Adipocyte (in vitro differentiated cells): ENCODE measurements around the gene GABRD.

ENCODE experiments used
- DNase-seq: peaks from one replicate; pipeline ENCODE4 v3.0.0-alpha.2; 2015; ENCODE audit warnings: low read depth
- H3K27me3 ChIP-seq: replicated peaks from 2 replicates; pipeline ENCODE4 v1.7.0; 2013; ENCODE audit warnings: mild to moderate bottlenecking, low read length, moderate library complexity; ENCODE audit not compliant: control insufficient read depth, insufficient read depth
- H3K36me3 ChIP-seq: 2 replicates; pipeline ENCODE4 v1.7.0; 2013; ENCODE audit warnings: low read length, mild to moderate bottlenecking, moderate library complexity; ENCODE audit not compliant: control insufficient read depth, insufficient read depth, severe bottlenecking
- H3K4me1 ChIP-seq: 2 replicates; pipeline ENCODE4 v1.7.0; 2013; ENCODE audit warnings: mild to moderate bottlenecking, low read length, moderate library complexity; ENCODE audit not compliant: control insufficient read depth, insufficient read depth
- H3K4me3 ChIP-seq: 2 replicates; pipeline ENCODE4 v1.7.0; 2013; ENCODE audit warnings: mild to moderate bottlenecking, low read length, moderate library complexity
- H3K9ac ChIP-seq: 2 replicates; pipeline ENCODE4 v1.7.0; 2013; ENCODE audit warnings: mild to moderate bottlenecking, low read length, moderate library complexity
- H3K9me3 ChIP-seq: 2 replicates; pipeline ENCODE4 v1.7.0; 2013; ENCODE audit warnings: mild to moderate bottlenecking, low read length, moderate library complexity; ENCODE audit not compliant: control insufficient read depth

Gene GABRD

DNA sequence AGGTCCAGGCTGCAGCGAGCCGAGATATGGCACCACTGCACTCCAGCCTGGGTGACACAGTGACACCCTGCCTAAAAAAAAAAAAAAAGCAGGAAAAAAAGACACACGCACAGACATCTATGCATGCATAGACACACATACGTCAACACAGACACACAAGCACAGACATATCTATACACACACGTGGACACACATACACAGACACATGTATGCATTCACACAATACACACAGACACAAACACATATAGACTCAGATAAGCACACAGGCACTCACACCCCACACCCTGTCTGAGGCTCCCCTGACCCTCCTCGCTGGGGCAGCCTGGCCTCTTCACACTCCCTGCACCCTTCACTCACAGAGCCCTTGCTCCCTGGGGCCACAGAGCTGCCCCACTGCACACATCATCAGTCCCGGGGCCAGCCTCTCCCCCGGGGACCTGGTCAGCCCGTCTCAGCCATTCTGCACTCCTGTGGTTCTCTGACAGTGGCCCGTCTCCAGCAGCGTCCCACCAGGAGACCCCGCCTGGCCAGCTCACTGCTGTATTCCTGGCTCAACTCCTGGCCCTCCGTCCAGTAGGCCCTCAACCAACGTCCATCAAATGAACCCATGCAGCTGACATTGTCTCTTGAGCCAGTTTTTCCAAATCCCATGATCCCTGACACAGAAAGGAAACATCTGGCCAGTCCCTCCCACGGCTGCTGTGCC lies 26.5 kb downstream of the GABRD start:
- no peak overlapping the region for H3K4me3 ChIP-seq
- peaks cover 42% of the 10 kb centered on the region for H3K27me3 ChIP-seq
- DNase-seq, result no peak
- H3K9ac ChIP-seq, result peak overlapping the region; percentile 47
- H3K4me1 ChIP-seq, result peaks cover 17% of the 10 kb centered on the region
- H3K9me3 ChIP-seq, result no peaks in the 10 kb centered on the region
- H3K36me3 ChIP-seq, result no peaks in the 10 kb centered on the region

GRCh38 chr1:2046174-2046917 lies 27.2 kb downstream of the GABRD start:
- H3K4me3 ChIP-seq, result no peak overlapping the region
- peaks cover 37% of the 10 kb centered on the region for H3K27me3 ChIP-seq
- peaks cover 17% of the 10 kb centered on the region for H3K4me1 ChIP-seq
- H3K9ac ChIP-seq, result no peak overlapping the region
- DNase-seq, result peak; percentile 42
- H3K36me3 ChIP-seq, result no peaks in the 10 kb centered on the region
- H3K9me3 ChIP-seq, result no peaks in the 10 kb centered on the region

- DNase-seq, result no peak
- Histone ChIP-seq H3K4me3 (no peak overlapping the region), H3K36me3 (no peaks in the 10 kb centered on the region), H3K27me3 (peaks cover 36% of the 10 kb centered on the region), H3K9ac (no peak overlapping the region), H3K9me3 (no peaks in the 10 kb centered on the region), H3K4me1 (peaks cover 17% of the 10 kb centered on the region)
Measured at GRCh38 chr1:2046953-2047748, 28.0 kb downstream of the GABRD start.

DNA sequence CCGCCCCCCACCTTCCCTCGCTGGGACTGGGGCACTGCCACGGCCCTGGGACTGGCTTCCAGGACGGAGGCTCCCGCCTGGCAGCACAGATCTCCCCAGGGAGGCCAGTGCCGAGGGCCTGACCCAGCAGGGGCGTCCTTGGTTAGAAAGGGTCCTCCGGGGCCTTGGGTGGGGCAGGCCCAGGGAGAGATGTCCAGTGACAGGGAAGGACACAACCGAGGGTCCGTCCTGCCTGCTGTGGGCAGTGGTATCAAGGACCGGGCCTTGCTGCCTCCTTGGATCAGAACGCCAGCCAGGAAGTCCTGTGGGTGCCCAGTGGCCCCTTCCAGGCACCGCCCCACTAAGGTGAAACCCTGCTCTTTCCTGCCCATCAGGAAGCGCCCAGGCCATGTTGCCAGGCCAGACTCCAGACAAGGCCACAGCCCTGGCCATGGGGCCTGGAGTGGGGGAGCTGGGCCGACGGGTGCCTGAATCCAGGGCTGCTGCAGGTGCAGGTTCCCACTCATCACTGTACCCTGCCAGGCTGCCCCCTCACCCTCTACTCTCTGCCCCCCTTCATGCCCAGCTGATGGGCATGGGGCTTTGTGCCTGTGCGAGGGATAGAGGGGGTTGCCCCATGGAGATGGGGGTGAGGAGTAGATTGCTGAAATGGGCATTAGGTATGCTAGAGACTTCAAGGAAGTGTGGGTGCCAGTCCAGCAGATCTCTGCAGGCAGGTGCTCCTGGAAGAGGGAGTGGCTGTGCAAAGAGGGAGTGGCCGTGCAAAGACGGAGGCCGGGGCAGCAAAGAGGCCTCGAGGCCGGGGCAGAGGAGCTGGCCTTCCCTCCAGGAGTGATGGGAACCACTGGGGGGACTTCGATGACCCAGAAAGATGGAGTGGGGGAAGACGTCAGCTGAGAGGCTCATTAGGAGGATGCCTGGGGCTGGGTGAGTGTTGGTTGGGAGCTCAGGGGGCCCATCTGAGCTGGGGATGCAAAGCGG lies 28.9 kb downstream of the GABRD start:
- H3K9me3 ChIP-seq, result no peaks in the 10 kb centered on the region
- no peak for DNase-seq
- peaks cover 40% of the 10 kb centered on the region for H3K27me3 ChIP-seq
- no peak overlapping the region for H3K4me3 ChIP-seq
- no peak overlapping the region for H3K9ac ChIP-seq
- peaks cover 17% of the 10 kb centered on the region for H3K4me1 ChIP-seq
- no peaks in the 10 kb centered on the region for H3K36me3 ChIP-seq

DNA sequence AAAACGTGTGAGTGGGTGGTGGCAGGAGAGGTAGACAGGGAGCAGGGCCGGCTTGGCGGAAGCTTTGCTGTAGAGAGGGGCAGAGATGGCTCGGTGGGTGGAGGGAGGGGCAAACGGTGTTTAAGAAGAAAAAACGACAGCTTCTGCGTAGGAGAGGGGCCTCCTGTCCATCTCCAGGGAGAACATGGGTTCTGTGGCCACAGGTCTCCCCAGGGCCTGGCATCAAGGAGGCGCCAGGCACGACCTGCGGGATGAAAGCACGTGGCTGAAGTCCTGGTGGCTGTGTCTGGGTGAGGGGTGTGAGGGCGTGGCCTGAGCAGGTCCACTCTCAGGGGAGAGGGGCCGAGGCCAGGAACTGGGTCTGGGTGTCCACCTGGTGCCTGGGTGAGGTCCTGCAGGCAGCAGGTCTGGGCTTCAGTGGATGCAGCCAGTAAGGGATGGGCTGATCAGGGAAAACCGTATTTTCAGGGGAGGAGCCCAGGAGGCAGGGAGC lies 30.1 kb downstream of the GABRD start:
- H3K9me3 ChIP-seq, result no peaks in the 10 kb centered on the region
- DNase-seq, result no peak
- H3K36me3 ChIP-seq, result no peaks in the 10 kb centered on the region
- H3K4me3 ChIP-seq, result no peak overlapping the region
- peaks cover 17% of the 10 kb centered on the region for H3K4me1 ChIP-seq
- H3K27me3 ChIP-seq, result peaks cover 28% of the 10 kb centered on the region
- H3K9ac ChIP-seq, result no peak overlapping the region

DNA sequence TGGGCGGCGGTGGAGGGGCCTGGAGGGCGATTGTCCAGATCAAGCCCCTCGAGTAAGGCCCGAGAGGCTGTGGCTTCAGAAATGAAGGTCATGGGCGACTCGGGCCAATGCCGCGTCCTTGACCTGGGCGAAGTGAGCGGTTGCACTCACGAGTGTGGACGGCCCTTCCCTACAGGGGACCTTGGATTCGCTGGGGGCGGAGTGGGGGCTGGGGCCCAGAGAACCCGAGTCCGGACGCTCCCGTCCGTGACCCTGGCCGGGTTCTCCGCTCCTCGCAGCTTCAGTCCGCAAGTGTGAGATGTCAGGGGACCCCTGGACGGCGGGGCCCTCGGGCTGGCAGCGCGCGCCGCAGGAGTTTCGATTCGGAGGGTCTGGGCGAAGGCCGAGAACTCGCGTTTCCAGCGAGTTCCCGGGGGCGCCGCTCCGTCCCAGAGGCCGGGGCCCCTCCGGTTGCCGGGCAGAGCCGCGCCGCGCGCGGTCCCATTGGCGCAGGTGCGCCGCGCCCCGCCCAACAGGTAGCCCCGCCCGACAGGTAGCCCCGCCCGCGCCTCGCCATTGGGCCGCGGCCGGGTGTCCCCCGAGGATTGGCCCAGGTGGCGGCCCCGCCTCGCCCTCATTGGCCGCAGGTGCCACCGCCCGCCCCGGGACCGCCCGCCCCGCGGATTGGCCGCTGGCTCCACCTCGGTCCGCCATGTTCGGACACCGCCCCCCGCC lies 30.7 kb downstream of the GABRD start, which contains the start of gene PRKCZ:
Gene PRKCZ (plus strand): TSS at position 694 of the 714 bp plus-strand sequence. CDS start 220 bp downstream, outside the sequence.
- H3K36me3 ChIP-seq, result no peaks in the 10 kb centered on the region
- H3K9me3 ChIP-seq, result no peaks in the 10 kb centered on the region
- no peak within 1 kb of the TSS for H3K4me3 ChIP-seq
- no peak within 1 kb of the TSS for H3K9ac ChIP-seq
- no peak for DNase-seq
- H3K27me3 ChIP-seq, result peaks cover 27% of the 10 kb centered on the region
- peaks cover 16% of the 10 kb centered on the region for H3K4me1 ChIP-seq

- H3K9me3 ChIP-seq, result no peaks in the 10 kb centered on the region
- H3K4me3 ChIP-seq, result no peak overlapping the region
- H3K27me3 ChIP-seq, result peaks cover 27% of the 10 kb centered on the region
- no peak for DNase-seq
- H3K36me3 ChIP-seq, result no peaks in the 10 kb centered on the region
- peaks cover 11% of the 10 kb centered on the region for H3K4me1 ChIP-seq
- no peak overlapping the region for H3K9ac ChIP-seq
Measured at GRCh38 chr1:2050461-2050792, 31.3 kb downstream of the GABRD start.

GRCh38 chr1:2050793-2051682 lies 31.9 kb downstream of the GABRD start:
- Histone ChIP-seq H3K4me3 (no peak overlapping the region), H3K27me3 (peaks cover 27% of the 10 kb centered on the region), H3K9ac (no peak overlapping the region)

GRCh38 chr1:2052054-2052679 lies 33.0 kb downstream of the GABRD start:
- DNase-seq, result no peak
- Histone ChIP-seq H3K36me3 (no peaks in the 10 kb centered on the region), H3K4me3 (no peak overlapping the region), H3K9me3 (no peaks in the 10 kb centered on the region), H3K9ac (no peak overlapping the region), H3K27me3 (peaks cover 27% of the 10 kb centered on the region), H3K4me1 (no peaks in the 10 kb centered on the region)

More at GRCh38 chr1:2050793-2051682, 31.9 kb downstream of the GABRD start:
- H3K36me3 ChIP-seq, result no peaks in the 10 kb centered on the region
- no peaks in the 10 kb centered on the region for H3K9me3 ChIP-seq
- no peak for DNase-seq
- peaks cover 5% of the 10 kb centered on the region for H3K4me1 ChIP-seq
